Fibroblast of lung (primary cell): Measurements from ENCODE around the gene EGLN1. TPM values are rescaled to one million over a fixed set of nuclear protein-coding genes. Genes with fewer than 3 reads are reported as not detected.
"Not testable (repeated sequence)": the region's sequence is repeated elsewhere in the genome, so short reads cannot be mapped to it uniquely, and the experiment has no call there.

Experiments used
- DNase-seq, 2 donors: peaks; one replicate each; pipeline versions ENCODE4 v3.0.0 to v3.0.0-alpha.2; 2010; ENCODE audit warnings: low read depth in 2 of 2
- H2AFZ ChIP-seq: 2 replicates; pipeline ENCODE4 v1.5.1; 2012; ENCODE audit warnings: low read length, control low read depth, inconsistent platforms
- H3K27ac ChIP-seq: 2 replicates; pipeline ENCODE4 v1.5.1; 2011; ENCODE audit warnings: low read length, control low read depth; ENCODE audit not compliant: insufficient read depth
- H3K27me3 ChIP-seq: 2 replicates; pipeline ENCODE4 v1.5.1; 2011; ENCODE audit warnings: mild to moderate bottlenecking, low read length; ENCODE audit not compliant: control insufficient read depth, insufficient read depth
- H3K36me3 ChIP-seq: 2 replicates; pipeline ENCODE4 v1.5.1; 2011; ENCODE audit warnings: low read length; ENCODE audit not compliant: control insufficient read depth, insufficient read depth
- H3K4me1 ChIP-seq: 2 replicates; pipeline ENCODE4 v1.5.1; 2011; ENCODE audit warnings: low read length; ENCODE audit not compliant: control insufficient read depth, insufficient read depth; ENCODE audit errors: extremely low read depth
- H3K4me2 ChIP-seq: 2 replicates; pipeline ENCODE4 v1.5.1; 2011; ENCODE audit warnings: low read length, control low read depth; ENCODE audit not compliant: insufficient read depth; ENCODE audit errors: extremely low read depth
- H3K4me3 ChIP-seq, 4 experiments: fragments of 200-600 bp in 1 of 4; sonication (generic) in 1 of 4; replicated peaks in 1 of 4; 2 replicates each; pipeline ENCODE4 v1.5.1; 2011 to 2016; ENCODE audit warnings: low read length in 4 of 4, low read depth in 3 of 4, mild to moderate bottlenecking in 3 of 4, control low read depth in 2 of 4, inconsistent platforms in 1 of 4, mixed read lengths in 1 of 4; ENCODE audit not compliant: insufficient read depth in 1 of 4; ENCODE audit errors: control extremely low read depth in 1 of 4
- H3K79me2 ChIP-seq: 2 replicates; pipeline ENCODE4 v1.5.1; 2012; ENCODE audit warnings: mild to moderate bottlenecking, low read length, inconsistent platforms; ENCODE audit not compliant: control insufficient read depth, insufficient read depth
- H3K9ac ChIP-seq: 2 replicates; pipeline ENCODE4 v1.5.1; 2011; ENCODE audit warnings: mild to moderate bottlenecking, low read length, control low read depth; ENCODE audit not compliant: insufficient read depth
- H3K9me3 ChIP-seq: 2 replicates; pipeline ENCODE4 v1.5.1; 2012; ENCODE audit warnings: low read depth, low read length; ENCODE audit not compliant: control insufficient read depth, insufficient read depth
- H4K20me1 ChIP-seq: 2 replicates; pipeline ENCODE4 v1.5.1; 2011; ENCODE audit warnings: low read length; ENCODE audit not compliant: control insufficient read depth, insufficient read depth; ENCODE audit errors: extremely low read depth
- CTCF ChIP-seq, 2 donors: IDR thresholded peaks in 1 of 2; conservative IDR thresholded peaks in 1 of 2; 1 replicate in 1 of 2; 2 replicates in 1 of 2; pipeline ENCODE4 v1.5.1; 2011 to 2012; ENCODE audit warnings: low read length in 2 of 2, control low read depth in 1 of 2, inconsistent platforms in 1 of 2, low read depth in 1 of 2, mild to moderate bottlenecking in 1 of 2
- EZH2 ChIP-seq: IDR thresholded peaks from 2 replicates; pipeline ENCODE4 v1.5.1; 2012; ENCODE audit warnings: low read length, control low read depth, mild to moderate bottlenecking; ENCODE audit errors: missing control alignments
- polyA plus RNA-seq, 2 donors: library from polyadenylated mRNA; depleted of rRNA in 1 of 2; stranded (reverse) in 1 of 2; unstranded in 1 of 2; fragments of >200 nt; gene quantifications; 2 replicates each; pipeline ENCODE4 v1.2.1, GENCODE V29; 2011 to 2012; ENCODE audit warnings: missing spikeins in 1 of 2
- total RNA-seq: library from RNA; depleted of rRNA; stranded (reverse); fragments of >200 nt; gene quantifications from 2 replicates; pipeline ENCODE4 v1.2.1, GENCODE V29; 2014

EGLN1 gene
- total and polyA plus RNA-seq, 2 donors (not counting 1 experiment from before 2014, with no cell fraction given), result 49.3 to 50.9 TPM

GRCh38 chr1:231454133-231454532 is 32.0 kb upstream of the EGLN1 start:
- H3K36me3 ChIP-seq, H3K27me3 ChIP-seq, H3K27ac ChIP-seq, H4K20me1 ChIP-seq, H3K4me3 ChIP-seq, H3K9ac ChIP-seq, H3K4me2 ChIP-seq, DNase-seq, H2AFZ ChIP-seq, H3K9me3 ChIP-seq, H3K79me2 ChIP-seq, H3K4me1 ChIP-seq: not testable (repeated sequence)

GRCh38 chr1:231446138-231446537 is 24.1 kb upstream of the EGLN1 start:
- Histone ChIP-seq H3K9ac (no peak overlapping the region), H3K4me3 (no peak overlapping the region), H3K9me3 (no peaks in the 10 kb centered on the region), H3K4me1 (no peaks in the 10 kb centered on the region), H2AFZ (no peak overlapping the region), H3K27ac (no peak overlapping the region), H4K20me1 (no peaks in the 10 kb centered on the region), H3K4me2 (no peak overlapping the region), H3K27me3 (no peaks in the 10 kb centered on the region), H3K36me3 (no peaks in the 10 kb centered on the region), H3K79me2 (no peaks in the 10 kb centered on the region)
- TF ChIP-seq CTCF (conservative IDR thresholded peaks at IDR 0.05 in 1 of 2, IDR thresholded peaks at IDR 0.05 in 1 of 2; ENCODE audit: low read depth in 1 of 2, low read length in 2 of 2), result no peak
- no peak for TF ChIP-seq EZH2
- DNase-seq, result no peak

GRCh38 chr1:231444059-231444458 is 22.0 kb upstream of the EGLN1 start:
- Histone ChIP-seq H3K79me2 (no peaks in the 10 kb centered on the region), H3K4me1 (no peaks in the 10 kb centered on the region), H3K9ac (no peak overlapping the region), H2AFZ (no peak overlapping the region), H4K20me1 (no peaks in the 10 kb centered on the region), H3K27ac (no peak overlapping the region), H3K36me3 (no peaks in the 10 kb centered on the region), H3K27me3 (no peaks in the 10 kb centered on the region), H3K4me3 (no peak overlapping the region), H3K4me2 (no peak overlapping the region), H3K9me3 (no peaks in the 10 kb centered on the region)
- DNase-seq, result no peak
- no peak for TF ChIP-seq EZH2
- no peak for TF ChIP-seq CTCF (conservative IDR thresholded peaks at IDR 0.05 in 1 of 2, IDR thresholded peaks at IDR 0.05 in 1 of 2; ENCODE audit: low read depth in 1 of 2, low read length in 2 of 2)
